Stimulated activated CD8-positive, alpha-beta memory T cell treated with anti-CD3 and anti-CD28 coated beads, Interleukin-7, amount 100 ng/mL, for 48 hours (primary cell): Measurements from ENCODE around the gene CD164L2.
"Not testable (repeated sequence)": the region's sequence is repeated elsewhere in the genome, so short reads cannot be mapped to it uniquely, and the experiment has no call there.

Source experiments
- DNase-seq, 2 donors: peaks; one replicate each; pipeline ENCODE4 v3.0.0-alpha.2; 2020; ENCODE audit warnings: low read depth in 1 of 2; ENCODE audit errors: extremely low read depth in 1 of 2

CD164L2 gene

DNA sequence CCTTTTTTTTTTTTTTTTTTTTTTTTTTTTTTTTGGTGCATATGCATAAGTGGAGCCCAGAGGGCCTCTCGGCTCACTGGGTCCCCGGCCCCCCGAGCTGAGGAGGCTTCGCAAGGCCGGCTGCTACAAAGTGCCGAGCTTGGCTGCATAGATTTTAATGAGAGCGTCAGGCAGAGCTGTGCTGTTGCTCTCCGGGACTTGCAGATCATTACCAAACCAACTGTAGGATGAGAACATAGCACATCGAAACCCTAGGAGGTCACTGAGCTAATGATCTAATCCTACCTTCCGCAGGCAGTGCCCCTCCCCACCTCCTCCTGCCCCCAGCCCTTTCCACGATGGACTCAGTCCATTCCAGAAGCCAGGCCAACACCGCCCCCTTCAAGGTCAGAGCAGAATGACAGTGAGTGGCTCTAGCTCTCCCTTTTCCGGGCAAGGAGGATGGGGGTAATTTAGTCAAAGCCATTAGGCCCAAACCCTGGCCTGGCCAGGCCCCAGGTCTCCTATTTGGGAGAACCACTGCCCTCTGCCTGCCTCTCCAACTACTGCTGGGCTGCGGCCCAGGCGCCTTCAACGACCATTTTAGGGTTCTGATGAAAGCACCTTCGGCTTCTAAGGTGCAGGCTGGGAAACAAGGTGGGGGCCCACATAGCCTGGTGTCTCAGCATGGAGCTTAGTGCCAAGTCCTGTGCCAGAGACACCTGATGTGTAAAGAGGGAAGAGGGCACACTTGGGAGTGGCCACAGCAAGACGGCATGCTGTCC is 22.6 kb upstream of the CD164L2 start:
- DNase-seq, result not testable (repeated sequence)

DNA sequence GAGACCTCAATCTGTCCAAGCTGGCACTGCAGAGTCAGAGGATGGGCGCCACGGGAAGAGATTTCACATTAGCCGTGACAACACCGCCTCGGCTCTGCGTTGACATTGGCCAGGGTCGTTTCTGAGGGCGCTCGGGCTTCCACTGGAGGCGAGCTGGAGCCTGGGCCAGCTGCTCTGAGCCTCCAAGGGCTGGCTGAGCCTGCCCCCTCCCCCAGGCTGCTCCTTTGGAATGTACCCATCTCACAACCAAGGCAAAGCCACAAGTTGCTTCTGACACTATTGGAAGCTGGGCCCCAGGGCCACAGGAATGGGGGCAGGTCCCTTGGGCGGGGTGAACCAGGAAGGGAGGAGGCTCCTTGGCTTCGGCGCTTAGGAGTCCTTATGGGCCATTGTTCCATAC is 21.9 kb upstream of the CD164L2 start:
- DNase-seq, result no peak

DNA sequence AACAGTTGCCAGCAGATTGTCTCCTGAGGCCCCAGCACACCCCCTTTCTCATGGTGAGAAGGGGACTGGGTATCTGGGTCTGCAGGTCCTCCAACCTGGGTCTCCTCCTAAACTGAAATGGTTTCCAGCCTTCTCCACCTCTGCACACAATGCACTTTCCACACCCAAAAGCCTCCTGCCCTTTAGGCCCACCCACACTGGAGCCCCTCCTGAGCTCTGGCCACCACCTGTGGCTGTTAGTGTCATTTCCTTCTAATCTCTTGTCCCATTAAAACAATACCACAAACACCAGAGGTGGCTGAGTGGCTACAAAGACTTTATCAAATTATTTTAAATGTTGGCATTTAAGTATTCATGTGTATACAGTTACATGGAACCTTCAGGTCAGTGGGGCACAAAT is 20.8 kb upstream of the CD164L2 start:
- DNase-seq, result no peak

DNA sequence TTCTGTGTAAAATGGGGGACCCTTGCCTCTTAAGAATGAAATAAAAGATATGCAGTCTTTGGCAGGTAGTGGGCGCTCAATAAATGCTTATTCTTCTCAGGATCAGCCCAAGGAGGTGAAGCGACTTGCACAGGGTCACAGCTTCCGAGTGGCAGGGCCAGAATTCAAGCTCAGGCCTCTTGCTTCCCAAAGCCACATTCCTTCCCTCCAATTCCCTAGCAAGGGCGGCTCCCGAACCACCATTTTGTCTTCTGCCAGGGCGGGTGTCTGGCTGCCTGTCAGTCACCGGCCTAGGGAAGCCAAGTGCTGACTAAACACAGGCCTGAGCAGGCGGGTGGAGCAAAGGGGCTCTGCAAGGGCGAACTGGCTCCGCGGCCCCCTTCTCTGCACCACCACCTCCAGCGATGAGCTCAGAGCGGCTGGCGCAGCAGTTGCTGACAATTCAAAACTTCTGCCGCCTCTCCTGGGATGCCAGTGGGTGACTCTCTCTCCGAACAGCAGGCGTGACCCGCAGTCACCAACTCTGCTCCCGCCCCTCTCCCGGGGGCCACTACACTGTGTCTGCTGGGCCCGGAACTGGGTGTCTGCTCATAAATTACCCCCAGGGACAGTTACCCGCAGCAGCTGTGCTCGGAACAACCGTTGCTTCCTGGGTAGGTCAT is 20.1 kb upstream of the CD164L2 start:
- no peak for DNase-seq

GRCh38 chr1:27402349-27402754 is 19.2 kb upstream of the CD164L2 start:
- no peak for DNase-seq

- no peak for DNase-seq
These were observed 17.8 kb upstream of the CD164L2 start for GRCh38 chr1:27400963-27401341.

GRCh38 chr1:27400082-27400962 is 17.2 kb upstream of the CD164L2 start:
- no peak for DNase-seq

- no peak for DNase-seq
These were observed 16.3 kb upstream of the CD164L2 start for GRCh38 chr1:27399251-27400025.

DNA sequence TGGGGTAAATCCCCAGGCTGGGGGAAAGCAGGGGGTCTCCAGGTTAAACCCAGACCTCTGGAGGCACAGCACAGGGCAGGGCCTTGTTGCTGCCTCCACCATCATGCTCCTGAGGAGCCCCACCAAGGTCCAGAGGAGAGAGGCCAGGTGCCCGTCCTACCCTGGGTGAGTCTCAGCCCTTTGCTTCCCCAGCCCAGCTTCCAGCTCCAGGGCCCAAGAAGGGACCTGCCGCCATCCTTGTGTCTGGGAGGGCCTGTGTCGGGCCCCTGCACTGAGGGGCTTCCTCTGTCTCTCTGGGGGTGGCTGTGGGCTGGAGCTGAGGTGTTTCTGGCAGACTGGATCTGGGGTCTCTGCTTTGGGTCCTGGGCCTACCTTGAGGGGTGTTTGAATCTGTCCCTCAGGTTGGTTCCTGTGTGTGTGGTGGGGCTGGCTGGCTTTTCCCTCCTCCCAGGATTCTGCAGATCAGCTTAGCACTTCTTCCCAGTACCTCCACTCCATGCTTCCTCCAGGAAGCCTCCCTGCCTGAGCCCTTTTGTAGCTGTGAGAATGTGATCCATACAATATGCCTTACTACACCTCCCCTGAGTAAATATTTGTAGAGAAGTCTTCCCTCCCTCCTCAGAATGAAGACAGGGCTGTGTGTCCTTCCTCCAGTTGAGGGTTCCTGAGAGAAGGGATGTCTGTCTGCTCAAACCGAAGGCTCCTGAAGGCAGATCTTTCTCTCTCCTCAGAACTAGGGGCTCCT is 15.4 kb upstream of the CD164L2 start:
- no peak for DNase-seq

DNA sequence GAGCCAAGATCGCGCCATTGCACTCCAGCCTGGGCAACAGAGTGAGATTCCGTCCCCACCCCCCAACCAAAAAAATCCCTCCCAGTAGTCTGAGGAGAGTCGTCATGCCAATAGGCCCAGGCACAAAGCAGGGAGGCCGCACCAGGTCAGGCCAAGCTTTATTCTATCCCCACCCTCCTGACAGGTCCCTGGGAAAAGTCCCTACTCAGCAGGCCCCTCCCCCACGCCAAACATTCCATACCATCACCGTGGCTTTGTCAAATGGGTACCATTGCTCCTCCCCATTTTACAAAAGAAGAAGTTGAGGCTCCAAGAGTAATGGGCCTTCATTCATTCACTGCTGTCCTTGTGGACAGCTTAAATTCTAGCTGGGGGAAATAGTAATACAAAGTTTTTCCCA is 14.6 kb upstream of the CD164L2 start:
- DNase-seq, result no peak

DNA sequence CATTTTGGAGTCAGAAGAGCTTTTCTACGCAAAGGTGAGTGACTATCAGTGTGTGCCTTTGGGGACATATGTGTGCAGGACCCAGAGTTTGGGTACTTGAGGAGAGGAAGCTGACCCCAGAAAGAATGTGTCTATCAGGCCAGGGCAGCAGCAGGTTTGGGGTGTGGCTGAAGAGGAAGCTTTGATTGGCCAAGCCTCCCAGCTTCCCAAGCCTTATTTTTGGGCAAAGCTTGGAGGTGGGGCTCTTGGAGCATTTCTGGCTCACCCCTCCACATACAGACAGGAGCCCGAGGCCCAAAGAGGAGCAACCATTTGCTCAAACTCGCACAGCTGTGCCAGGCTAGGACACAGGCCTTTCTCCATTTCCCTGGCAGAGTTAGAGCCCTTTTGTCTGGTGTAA is 14.0 kb upstream of the CD164L2 start:
- DNase-seq, result no peak

DNA sequence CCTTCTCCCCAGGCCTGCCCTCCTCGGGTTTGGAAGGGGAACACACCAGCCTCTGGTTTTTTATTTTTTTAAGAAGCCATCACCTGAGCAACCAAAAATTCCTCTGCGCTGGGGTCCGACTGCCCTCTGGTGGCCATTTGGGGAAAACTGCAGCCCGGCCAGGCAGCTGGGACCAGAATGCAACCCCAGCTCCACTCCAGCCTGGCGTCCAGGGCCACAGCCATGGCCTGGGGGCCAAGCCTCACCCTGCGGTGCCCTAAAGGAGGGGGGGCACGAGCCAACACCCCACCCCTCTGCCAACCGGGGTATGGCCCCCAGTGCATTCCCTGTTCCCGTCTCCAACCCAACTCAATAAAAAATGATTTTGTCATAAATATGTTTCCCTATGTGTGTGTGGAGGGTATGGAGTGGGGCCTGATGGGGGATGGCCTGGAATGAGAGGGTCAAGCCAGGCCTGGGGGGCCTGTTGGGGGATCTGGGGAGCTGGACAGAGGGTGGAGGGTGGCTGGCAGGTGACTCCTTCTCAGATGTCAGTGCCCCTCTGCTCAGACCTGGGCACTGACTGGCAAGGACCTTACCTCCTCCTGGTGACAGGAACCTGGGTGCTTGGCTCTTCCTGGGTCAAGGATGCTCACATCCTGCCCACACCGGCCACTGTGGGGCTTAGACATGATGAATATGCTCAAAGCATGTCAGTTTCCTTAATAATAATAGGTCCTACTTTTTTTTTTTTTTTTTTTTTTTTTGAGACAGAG is 12.5 kb upstream of the CD164L2 start:
- DNase-seq, result peak; percentile 47 to 48

DNA sequence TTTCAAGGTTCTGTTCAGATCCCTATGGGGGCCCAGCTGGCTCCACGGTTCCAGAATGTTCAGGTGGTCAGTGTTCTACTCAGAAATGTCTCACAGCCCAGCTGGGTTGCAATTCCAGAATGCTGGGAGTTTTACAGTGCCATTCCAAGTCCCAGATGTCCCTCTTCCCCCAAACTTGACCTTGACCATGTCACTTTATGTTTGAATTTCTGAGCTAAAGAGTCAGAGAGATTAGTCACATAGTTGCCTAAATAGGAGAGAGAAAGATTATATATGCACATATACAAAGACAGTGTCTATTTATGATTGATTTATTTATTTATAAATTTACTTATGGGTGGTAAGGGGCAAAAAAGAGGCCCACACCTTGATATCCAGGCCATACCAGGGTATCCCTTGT is 11.8 kb upstream of the CD164L2 start:
- no peak for DNase-seq

GRCh38 chr1:27394282-27394658 is 11.1 kb upstream of the CD164L2 start:
- DNase-seq, result no peak

GRCh38 chr1:27393641-27394281 is 10.6 kb upstream of the CD164L2 start:
- no peak for DNase-seq

- no peak for DNase-seq
These were observed 9.9 kb upstream of the CD164L2 start for GRCh38 chr1:27392778-27393635.

- peak; percentile 88 to 89 for DNase-seq
These were observed 9.1 kb upstream of the CD164L2 start, which contains the start of gene GPR3 for GRCh38 chr1:27392096-27392777. Gene GPR3, plus strand, starts transcription at chr1:27392622. Its CDS starts 1,177 bp downstream, at chr1:27393799.
